Measurements from ENCODE around the gene VCAM1. TPM values are rescaled to one million over a fixed set of nuclear protein-coding genes. Genes with fewer than 3 reads are reported as not detected.

VCAM1 gene
- total and polyA plus RNA-seq, 7 donors: 1.8 to 18.9 (median 6.7) TPM

DNA sequence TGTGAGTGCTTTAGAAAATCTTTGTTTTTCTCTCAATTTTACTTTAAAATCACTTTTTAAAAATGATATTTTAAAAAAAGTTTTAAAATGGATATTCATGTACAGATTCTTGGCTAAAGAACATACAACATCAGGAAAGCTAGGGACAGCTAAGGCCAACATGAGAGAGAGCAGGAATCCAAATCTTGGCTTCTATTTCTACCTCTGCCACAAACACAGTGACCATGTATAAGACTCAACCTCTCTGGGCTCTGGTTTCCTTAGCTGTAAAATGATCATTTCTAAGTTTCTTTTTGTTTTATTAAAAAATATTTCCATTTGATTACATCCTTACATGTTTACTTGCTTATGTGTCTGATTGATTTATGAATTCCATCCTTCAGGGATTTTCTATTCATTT, 1.2 kb downstream of the VCAM1 start:
- intact Hi-C loops (cut with DNase I): loop anchor here (10.0 kb wide), 1 partner anchor 186 kb away; the partner anchor contains the start of gene GPR88
- TF ChIP-seq POLR2A (IDR thresholded peaks at IDR 0.05): no peak
- TF ChIP-seq EP300 (IDR thresholded peaks at IDR 0.05): no peak
- TF ChIP-seq, protein P1, sequence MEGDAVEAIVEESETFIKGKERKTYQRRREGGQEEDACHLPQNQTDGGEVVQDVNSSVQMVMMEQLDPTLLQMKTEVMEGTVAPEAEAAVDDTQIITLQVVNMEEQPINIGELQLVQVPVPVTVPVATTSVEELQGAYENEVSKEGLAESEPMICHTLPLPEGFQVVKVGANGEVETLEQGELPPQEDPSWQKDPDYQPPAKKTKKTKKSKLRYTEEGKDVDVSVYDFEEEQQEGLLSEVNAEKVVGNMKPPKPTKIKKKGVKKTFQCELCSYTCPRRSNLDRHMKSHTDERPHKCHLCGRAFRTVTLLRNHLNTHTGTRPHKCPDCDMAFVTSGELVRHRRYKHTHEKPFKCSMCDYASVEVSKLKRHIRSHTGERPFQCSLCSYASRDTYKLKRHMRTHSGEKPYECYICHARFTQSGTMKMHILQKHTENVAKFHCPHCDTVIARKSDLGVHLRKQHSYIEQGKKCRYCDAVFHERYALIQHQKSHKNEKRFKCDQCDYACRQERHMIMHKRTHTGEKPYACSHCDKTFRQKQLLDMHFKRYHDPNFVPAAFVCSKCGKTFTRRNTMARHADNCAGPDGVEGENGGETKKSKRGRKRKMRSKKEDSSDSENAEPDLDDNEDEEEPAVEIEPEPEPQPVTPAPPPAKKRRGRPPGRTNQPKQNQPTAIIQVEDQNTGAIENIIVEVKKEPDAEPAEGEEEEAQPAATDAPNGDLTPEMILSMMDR (IDR thresholded peaks at IDR 0.05): no peak
- no peak for TF ChIP-seq POLR2AphosphoS5 (IDR thresholded peaks at IDR 0.05)
- H3K27ac ChIP-seq: peak overlapping the region; percentile 35 to 44 (median 36)
- H3K4me1 ChIP-seq: peaks cover 0 to 39% (median 14%) of the 10 kb centered on the region in 4 donors
- no peaks in the 10 kb centered on the region for H3K36me3 ChIP-seq
- H3K27me3 ChIP-seq: no peaks in the 10 kb centered on the region
- DNase-seq: no peak
- no peaks in the 10 kb centered on the region for H3K9me3 ChIP-seq
- peak overlapping the region in 3 of 4 donors; percentile 26 to 32 (median 31) for H3K4me3 ChIP-seq

- Histone ChIP-seq H3K27ac (peak overlapping the region; percentile 35 to 44 (median 36)), H3K9me3 (no peaks in the 10 kb centered on the region), H3K4me1 (peaks cover 0 to 39% (median 14%) of the 10 kb centered on the region in 4 donors), H3K27me3 (no peaks in the 10 kb centered on the region), H3K36me3 (no peaks in the 10 kb centered on the region), H3K4me3 (peak overlapping the region; percentile 3 to 32 (median 28))
- peak; percentile 80 for DNase-seq
- TF ChIP-seq POLR2AphosphoS5 (IDR thresholded peaks at IDR 0.05) (peak in 1 of 4 donors; percentile 17), EP300 (IDR thresholded peaks at IDR 0.05) (no peak)
- 38 to 55% methylated on average over 9 of the region's 9 CpGs for WGBS, 2 donors
- intact Hi-C loops (cut with DNase I): loop anchor here (10.0 kb wide), 1 partner anchor 187 kb away; the partner anchor contains the start of gene GPR88
Measured at GRCh38 chr1:100721526-100722207, 2.1 kb downstream of the VCAM1 start.

DNA sequence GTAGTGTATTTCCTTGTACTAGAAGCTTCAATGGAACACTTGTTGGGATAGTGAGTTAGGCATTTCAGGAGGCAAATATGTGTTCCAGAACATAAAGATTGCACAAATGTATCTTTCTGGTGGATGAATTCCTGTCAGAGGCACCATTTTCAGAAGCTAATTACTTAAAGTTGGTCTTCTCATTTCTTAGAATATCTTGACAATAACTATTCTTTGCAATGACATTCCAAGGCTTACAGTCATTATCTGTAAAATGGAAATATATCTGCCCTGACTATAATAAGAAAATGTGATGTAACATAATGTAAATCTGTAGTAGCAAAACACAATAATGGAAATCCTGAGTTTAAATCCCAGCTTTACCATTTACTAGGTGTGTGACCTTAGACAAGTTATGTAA, 2.7 kb downstream of the VCAM1 start:
- intact Hi-C loops (cut with DNase I): loop anchor here (10.0 kb wide), 1 partner anchor 187 kb away; the partner anchor contains the start of gene GPR88
- Histone ChIP-seq H3K36me3 (no peaks in the 10 kb centered on the region), H3K4me1 (peaks cover 0 to 39% (median 14%) of the 10 kb centered on the region in 4 donors), H3K4me3 (peak overlapping the region in 3 of 4 donors; percentile 26 to 32 (median 31)), H3K27ac (peak overlapping the region in 2 of 4 donors; percentile 37 to 44), H3K9me3 (no peaks in the 10 kb centered on the region), H3K27me3 (no peaks in the 10 kb centered on the region)
- no peak for DNase-seq
- TF ChIP-seq, protein P1 (IDR thresholded peaks at IDR 0.05): no peak
- TF ChIP-seq EP300 (IDR thresholded peaks at IDR 0.05) (no peak), POLR2AphosphoS5 (IDR thresholded peaks at IDR 0.05) (no peak), POLR2A (IDR thresholded peaks at IDR 0.05) (no peak)

DNA sequence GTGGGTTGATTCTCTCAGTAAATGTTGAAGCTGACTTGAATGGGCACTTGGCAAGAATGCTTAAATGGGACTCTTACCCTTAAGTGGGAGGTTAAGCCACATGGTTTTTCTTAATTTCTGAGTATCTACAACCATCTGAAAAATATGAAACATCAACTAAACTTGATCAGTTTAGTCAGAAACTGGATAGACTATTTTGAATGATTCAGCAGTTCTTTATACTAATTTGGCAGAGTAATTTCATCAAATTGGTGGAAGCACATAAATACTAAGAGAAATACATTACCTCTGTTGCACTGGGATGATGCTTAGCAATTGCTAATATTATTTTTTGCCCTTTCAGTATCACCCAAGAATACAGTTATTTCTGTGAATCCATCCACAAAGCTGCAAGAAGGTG, 4.7 kb downstream of the VCAM1 start:
- peaks cover 0 to 30% (median 14%) of the 10 kb centered on the region in 4 donors for H3K4me1 ChIP-seq
- H3K4me3 ChIP-seq: no peak overlapping the region
- DNase-seq: no peak
- no peak for TF ChIP-seq EP300 (IDR thresholded peaks at IDR 0.05)
- TF ChIP-seq, protein P1 (IDR thresholded peaks at IDR 0.05): no peak
- TF ChIP-seq POLR2A (IDR thresholded peaks at IDR 0.05): no peak
- TF ChIP-seq POLR2AphosphoS5 (IDR thresholded peaks at IDR 0.05): no peak
- H3K27me3 ChIP-seq: no peaks in the 10 kb centered on the region
- no peaks in the 10 kb centered on the region for H3K9me3 ChIP-seq
- H3K27ac ChIP-seq: no peak overlapping the region
- H3K36me3 ChIP-seq: no peaks in the 10 kb centered on the region
- intact Hi-C loops (cut with DNase I): loop anchor here (10.0 kb wide), 1 partner anchor 189 kb away; the partner anchor contains the start of gene GPR88

DNA sequence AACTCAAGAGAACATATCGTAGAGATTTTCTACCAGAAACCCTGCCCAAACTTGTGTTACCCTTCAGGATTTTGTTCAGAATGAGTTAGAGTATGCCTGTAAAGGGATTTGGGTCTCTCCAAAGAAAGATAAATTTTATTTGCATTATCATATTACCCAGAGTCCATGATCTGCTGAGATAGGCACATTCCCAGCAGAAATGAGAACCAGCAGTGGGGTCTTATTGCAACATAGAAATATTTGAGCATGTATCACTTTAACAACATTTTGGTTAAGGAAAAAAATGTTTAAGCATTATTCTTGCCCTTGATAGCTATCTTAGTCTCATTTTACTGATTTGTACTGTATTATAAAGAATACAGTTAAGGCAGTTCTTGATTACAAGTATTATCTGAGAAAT, 10.6 kb downstream of the VCAM1 start:
- H3K27me3 ChIP-seq: no peaks in the 10 kb centered on the region
- no peak overlapping the region for H3K4me3 ChIP-seq
- 92% methylated on average over 1 of the region's 1 CpG for WGBS, 2 donors
- intact Hi-C loops (cut with DNase I): no loop called here
- H3K27ac ChIP-seq: no peak overlapping the region
- no peaks in the 10 kb centered on the region for H3K36me3 ChIP-seq
- no peaks in the 10 kb centered on the region for H3K9me3 ChIP-seq
- peaks cover 0 to 5% (median 4%) of the 10 kb centered on the region in 4 donors for H3K4me1 ChIP-seq
- no peak for DNase-seq
- TF ChIP-seq, protein P1 (IDR thresholded peaks at IDR 0.05): no peak
- TF ChIP-seq POLR2A (IDR thresholded peaks at IDR 0.05): no peak

Measured in sigmoid colon (tissue), 7 donors.